Renal cortex interstitium (tissue), 11 donors: Measurements from ENCODE around the gene CCDC106. TPM values are rescaled to one million over a fixed set of nuclear protein-coding genes. Genes with fewer than 3 reads are reported as not detected.

Source experiments
- DNase-seq, 11 donors: peaks; one replicate each; pipeline ENCODE4 v3.0.0-alpha.2; 2013; ENCODE audit warnings: low read depth in 9 of 11, low spot score in 4 of 11; ENCODE audit errors: extremely low read depth in 1 of 11
- polyA plus RNA-seq, 3 donors: library from polyadenylated mRNA; unstranded; fragments of 120-200 nt; gene quantifications; one replicate each; pipeline ENCODE4 v1.2.1, GENCODE V29; 2013; ENCODE audit not compliant: insufficient read length in 3 of 3

Gene CCDC106
- polyA plus RNA-seq, 3 donors, result 17.5 to 27.4 (median 25.3) TPM

DNA sequence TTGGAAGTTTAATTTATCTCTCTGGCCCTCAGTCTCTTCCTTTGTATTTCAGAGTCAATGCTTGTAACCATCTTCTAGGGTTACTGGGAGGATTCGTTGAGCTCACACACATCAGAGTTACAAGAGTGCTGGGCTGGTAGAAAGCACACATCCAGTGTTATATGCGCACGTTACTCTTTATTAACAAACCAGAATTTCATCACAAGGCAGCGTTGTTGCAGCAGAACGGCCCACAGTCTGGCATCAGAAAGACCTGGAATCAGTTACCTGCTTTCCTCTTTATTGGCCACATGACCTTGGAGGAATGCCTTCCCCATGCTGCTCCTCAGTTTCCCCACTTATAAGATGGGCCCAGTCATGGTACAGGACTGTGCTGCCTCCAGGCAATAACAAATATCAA is 38.7 kb upstream of the CCDC106 start:
- no peak for DNase-seq

DNA sequence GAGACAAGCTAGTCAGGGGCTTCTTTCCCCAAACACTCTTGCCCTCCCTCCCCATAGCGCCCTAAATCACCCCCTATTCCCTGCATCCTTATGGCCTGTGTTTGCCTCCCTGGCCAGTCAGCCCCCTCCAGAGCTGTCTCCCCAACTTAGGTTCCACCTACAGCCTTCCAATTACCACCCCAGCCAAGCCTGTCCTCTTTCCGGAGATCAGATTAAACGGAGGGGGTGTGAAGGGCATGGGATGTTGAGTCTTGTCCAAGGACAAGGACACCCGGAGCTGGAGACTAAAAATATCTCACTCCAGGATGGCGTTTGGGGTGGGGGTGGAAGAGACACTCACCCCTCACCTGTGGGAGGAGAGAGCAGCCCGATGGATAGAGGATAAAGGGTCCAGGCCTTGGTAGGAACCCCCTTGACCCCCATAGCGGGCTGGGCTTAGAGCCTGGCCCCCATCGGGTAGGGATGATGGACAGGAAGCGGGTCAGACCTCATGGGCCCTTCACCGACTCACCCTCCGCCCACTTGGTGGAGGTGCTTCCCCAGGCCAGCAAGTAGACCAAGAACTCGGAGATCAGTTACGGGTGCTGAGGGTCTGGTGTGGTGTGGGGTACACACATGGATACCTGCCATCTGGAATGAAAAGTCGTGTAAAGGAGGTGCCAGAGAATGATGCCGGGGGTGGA is 36.6 kb upstream of the CCDC106 start:
- DNase-seq, result no peak

DNA sequence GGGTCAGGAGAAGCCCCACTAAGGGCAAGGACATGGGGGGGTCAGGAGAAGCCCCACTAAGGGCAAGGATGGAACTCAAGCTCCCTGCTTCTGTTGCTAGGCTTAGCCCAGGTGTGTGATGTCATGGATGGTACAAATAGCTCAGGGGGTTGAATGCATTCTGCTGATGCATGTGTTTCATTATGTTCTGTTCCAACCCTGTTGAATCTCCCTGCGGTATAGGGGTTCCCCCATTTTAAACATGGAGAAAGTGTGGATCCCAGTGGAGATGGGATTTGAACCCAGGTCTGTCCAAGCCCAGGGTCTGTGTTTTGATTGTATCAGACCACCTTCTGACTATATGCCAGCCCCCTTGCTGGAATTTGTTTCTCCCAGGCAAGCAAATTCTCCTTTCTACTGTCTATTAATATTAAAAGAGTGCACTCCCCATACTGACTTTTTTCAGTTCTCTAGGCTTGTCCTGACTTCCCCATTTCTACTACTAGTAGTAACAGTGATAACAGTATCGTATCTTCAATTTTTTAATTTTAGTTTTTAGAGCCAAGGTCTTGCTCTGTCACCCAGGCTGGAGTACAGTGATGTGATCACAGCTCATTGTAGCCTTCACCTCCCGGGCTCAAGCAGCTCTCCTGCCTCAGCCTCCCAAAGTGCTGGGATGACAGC is 35.9 kb upstream of the CCDC106 start:
- DNase-seq, result no peak

DNA sequence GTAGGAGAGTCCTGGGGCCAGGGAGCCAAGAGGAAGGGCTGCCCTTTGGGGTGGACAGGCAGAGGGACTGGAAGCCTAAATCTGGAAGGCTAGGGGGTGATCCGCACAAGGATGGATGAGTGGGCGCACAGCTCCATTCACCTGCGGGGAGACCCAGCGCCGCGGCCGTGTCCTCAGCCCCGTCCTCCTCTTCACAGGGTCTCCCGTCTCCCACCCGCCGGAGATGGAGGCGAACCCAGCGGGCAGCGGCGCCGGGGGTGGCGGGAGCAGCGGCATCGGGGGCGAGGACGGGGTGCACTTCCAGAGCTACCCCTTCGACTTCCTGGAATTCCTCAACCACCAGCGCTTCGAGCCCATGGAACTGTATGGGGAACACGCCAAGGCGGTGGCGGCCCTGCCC is 34.6 kb upstream of the CCDC106 start:
- DNase-seq, result no peak

DNA sequence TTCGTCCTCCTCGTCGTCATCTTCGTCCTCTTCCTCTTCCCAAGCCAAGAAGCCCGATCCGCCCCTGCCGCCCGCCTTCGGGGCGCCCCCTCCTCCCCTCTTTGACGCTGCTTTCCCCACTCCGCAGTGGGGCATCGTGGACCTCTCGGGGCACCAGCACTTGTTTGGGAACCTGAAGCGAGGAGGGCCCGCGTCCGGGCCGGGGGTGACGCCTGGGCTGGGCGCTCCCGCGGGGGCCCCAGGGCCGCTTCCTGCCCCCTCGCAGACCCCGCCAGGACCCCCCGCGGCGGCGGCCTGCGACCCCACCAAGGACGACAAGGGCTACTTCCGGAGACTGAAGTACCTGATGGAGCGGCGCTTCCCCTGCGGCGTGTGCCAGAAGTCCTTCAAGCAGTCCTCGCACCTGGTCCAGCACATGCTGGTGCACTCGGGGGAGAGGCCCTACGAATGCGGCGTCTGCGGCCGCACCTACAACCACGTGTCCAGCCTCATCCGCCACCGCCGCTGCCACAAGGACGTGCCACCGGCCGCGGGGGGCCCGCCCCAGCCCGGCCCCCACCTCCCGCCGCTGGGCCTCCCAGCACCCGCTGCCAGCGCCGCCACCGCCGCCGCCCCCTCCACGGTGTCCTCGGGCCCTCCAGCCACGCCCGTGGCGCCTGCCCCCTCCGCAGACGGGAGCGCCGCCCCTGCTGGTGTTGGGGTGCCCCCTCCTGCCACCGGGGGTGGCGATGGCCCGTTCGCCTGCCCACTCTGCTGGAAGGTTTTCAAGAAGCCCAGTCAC is 33.9 kb upstream of the CCDC106 start:
- no peak for DNase-seq

DNA sequence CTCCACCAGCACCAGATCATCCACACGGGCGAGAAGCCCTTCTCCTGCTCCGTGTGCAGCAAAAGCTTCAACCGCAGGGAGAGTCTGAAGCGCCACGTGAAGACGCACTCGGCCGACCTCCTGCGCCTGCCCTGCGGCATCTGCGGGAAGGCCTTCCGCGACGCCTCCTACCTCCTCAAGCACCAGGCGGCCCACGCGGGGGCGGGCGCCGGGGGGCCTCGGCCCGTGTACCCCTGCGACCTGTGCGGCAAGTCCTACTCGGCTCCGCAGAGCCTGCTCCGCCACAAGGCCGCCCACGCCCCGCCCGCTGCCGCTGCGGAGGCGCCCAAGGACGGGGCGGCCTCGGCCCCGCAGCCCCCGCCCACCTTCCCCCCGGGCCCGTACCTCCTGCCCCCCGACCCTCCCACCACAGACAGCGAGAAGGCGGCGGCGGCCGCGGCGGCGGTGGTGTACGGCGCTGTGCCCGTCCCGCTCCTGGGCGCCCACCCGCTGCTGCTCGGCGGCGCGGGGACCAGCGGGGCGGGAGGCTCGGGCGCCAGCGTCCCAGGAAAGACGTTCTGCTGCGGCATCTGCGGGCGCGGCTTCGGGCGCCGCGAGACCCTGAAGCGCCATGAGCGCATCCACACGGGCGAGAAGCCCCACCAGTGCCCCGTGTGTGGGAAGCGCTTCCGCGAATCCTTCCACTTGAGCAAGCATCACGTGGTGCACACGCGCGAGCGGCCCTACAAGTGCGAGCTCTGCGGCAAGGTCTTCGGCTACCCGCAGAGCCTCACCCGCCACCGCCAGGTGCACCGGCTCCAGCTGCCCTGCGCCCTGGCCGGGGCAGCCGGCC is 33.1 kb upstream of the CCDC106 start:
- no peak for DNase-seq

DNA sequence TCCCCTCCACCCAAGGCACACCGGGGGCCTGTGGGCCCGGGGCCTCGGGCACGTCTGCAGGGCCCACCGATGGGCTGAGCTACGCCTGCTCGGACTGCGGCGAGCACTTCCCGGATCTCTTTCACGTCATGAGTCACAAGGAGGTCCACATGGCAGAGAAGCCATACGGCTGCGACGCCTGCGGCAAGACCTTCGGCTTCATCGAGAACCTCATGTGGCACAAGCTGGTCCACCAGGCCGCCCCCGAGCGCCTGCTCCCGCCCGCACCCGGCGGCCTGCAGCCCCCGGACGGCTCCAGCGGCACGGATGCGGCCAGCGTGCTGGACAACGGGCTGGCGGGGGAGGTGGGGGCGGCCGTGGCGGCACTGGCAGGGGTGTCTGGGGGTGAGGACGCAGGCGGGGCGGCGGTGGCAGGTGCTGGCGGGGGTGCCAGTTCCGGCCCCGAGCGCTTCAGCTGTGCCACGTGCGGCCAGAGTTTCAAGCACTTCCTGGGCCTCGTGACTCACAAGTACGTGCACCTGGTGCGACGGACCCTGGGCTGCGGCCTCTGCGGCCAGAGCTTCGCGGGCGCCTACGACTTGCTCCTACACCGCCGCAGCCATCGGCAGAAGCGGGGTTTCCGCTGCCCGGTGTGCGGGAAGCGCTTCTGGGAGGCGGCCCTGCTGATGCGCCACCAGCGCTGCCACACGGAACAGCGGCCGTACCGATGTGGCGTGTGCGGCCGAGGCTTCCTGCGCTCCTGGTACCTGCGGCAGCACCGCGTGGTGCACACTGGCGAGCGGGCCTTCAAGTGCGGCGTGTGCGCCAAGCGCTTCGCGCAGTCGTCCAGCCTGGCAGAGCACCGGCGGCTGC is 32.2 kb upstream of the CCDC106 start:
- no peak for DNase-seq

DNA sequence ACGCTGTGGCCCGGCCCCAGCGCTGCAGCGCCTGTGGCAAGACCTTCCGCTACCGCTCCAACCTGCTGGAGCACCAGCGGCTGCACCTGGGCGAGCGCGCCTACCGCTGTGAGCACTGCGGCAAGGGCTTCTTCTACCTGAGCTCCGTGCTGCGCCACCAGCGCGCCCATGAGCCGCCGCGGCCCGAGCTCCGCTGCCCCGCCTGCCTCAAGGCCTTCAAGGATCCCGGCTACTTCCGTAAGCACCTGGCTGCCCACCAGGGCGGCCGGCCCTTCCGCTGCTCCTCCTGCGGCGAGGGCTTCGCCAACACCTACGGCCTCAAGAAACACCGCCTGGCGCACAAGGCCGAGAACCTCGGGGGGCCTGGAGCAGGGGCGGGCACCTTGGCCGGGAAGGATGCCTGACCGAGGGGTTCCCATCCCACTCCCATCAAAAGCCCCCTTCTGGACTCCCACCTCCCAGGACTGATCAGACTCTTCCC is 31.6 kb upstream of the CCDC106 start:
- no peak for DNase-seq

DNA sequence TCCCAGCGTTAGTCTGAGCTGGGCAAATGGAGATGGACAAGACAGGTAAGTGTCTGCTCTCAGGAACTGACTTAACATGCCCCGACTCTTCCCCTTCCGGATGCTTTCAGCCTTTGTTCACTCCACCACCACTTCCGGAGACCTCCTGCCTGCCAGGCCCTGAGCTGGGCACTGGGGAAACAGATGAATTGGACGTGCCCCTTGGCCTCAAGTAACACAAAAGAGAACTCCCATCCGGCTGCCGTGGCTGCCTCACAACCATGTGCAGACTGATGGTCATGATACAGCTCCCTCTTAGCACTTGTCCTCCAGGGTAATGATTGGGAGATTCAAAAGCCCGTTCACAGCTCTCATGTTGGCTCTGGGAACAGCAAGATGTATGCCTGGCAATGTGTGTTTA is 30.6 kb upstream of the CCDC106 start:
- no peak for DNase-seq

DNA sequence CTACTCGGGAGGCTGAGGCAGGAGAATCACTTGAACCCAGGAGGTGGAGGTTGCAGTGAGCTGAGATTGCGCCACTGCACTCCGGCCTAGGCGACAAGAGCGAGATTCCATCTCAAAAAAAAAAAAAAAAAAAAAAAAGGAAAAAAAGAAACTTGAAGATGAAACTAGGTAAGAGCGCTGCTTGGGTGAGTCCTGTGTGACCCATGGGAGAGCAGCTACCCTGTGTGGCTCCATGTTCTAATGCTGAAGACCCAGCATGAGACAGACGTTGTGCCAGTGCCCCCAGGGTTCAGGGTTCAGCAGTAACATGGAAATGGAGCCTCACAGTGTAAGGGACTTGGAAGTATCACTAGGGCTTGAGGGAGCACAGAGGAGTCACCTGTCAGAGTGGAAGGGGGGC is 29.6 kb upstream of the CCDC106 start:
- DNase-seq, result no peak

DNA sequence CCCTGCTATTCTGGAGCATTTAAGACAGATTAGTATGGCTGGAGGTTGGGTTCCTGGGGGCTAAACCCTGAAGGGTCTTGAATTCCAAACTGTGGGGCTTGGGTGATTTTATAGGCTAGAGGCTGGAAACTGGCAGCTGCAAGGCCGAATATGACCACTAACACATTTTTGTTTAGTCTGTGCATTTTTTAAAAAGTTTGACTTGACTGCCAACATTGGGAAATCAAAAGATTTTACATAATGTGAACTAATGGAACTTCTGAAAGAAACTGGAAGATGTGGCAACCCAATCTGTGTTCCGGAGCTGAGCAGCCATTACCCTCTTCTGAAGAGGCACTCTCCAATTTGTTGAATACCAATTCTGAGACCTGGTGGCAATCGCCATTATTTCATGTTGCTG is 28.7 kb upstream of the CCDC106 start:
- DNase-seq, result no peak

DNA sequence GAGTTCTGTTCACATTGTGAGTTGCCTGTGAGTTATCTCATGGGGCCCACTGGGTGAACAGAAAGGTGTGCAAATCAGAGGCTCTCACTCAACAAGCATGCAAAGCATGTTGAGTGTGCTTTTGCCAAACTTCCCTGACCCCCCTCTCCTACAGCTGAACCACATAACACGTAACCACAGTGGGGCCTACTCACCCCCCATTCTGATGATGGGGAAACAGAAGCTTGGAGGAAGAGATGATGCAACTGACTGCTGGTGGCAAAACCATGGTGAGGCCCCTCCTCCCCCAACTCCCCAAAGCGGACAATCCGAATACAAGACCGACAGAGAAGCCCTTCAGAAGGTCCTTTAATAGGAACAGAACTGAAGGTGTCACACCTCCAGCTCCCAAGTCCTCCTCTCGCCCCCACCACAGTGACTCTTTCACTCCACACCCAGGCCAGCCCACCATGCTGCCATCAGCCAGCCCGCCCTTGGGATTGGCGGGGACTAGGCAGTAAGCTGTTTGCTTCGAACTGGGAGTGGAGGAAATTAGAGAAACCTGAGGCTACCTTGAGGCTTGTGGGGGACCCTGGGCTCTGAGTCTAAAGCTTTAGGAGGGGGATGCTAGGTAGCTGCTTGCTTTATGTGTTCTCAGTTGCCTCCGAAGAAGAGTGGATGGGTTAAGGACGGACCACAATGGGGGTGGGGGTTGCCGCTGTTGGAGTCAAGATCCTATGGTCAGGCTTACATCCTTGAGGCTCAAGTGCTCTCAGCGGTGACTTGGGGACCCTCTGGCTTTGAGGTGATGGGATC is 27.4 kb upstream of the CCDC106 start:
- DNase-seq, result no peak

DNA sequence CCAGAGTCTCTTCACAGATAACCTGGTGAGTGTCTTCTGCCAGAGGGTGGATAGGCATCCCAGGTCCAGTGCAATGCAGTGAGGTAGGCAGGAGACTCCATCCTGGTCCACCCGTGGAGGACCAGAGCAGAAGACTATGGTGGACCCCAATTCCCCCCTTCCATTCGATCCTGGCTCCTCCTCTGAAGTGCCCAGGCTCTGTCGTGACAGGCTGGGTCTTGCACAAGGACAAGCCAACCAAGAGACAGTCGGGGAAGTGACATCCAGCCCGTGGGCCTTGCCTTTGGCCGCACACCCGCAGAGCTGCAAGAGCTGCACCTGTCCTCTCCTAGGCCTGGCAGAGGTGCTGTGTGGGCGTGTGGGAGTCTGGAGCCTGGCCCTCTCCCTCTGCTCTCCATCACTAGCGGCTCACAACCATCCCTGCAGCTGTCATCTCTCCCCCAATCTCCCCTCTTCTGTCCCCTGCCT is 26.8 kb upstream of the CCDC106 start:
- DNase-seq, result no peak

DNA sequence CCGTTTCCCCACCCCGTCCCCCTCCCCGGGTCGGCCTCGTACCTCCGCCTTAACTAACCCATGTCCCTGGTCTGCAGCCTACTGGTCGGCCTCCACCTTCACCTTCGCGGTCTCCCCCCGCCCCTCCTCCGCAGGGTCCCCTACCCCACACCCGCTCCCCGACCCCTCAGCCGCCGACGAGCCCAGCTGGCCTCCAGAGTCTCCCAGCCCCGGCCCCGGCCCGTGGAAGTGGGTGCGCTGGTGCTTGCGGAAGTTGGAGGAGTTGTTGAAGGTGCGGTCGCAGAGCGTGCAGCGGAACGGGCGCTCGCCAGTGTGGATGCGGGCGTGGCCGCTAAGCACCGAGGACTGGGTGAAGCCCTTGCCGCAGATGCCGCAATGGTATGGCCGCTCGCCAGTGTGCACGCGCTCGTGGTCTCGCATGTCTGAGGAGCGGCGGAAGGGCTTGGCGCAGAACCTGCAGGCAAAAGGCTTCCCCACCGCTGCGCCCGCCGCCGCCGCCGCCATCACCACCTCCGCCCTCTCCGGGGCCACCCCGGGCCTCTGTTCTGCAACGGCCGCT is 26.3 kb upstream of the CCDC106 start:
- DNase-seq, result no peak

DNA sequence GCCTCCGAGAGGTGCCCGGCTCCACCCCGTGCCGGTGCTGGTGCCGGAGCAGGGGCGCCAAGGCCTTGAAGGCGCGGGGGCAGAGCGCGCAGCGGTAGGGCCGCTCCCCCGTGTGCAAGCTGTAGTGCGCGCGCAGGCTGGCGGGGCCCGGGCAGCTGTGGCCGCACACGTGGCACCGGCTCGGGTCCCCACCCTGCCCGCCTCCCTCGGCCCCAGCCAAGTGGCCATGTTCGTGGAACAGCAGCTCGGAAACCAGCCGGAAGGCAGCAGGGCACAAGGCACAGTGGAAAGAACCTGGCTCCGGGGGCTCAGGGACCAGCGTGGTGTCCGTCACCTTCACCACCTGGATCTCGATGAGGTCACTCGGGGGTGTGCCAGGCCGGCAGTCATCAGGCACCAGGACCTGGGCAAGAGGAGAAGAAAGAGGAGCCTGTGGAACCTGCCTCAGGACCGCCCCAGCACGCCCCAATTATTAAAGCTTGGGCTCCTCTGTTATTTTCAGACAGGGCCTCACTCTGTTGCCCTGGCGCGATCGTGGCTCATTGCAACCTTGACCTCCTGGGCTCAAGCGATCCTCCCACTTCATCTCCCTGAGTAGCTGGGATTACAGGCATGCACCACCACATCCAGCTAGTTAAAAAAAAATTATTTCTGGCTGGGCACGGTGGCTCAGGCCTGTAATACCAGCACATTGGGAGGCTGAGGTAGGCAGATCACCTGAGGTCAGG is 25.6 kb upstream of the CCDC106 start:
- no peak for DNase-seq

DNA sequence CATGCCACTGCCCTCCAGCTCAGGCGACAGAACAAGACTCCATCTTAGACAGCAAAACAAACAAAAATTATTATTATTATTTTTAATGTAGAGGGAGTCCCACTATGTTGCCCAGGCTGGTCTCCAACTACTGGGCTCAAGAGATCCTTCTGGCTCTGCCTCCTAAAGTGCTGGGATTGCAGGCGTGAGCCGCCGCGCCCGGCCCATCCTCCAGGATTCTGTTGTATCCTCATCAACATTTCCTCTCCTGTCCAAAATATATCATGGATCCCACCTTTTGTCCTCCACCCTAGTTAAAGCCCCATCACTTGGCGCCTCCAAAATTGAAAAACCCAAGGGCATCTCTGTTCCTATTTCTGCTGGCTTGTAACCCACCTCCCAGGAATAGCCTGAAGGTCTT is 24.9 kb upstream of the CCDC106 start:
- DNase-seq, result no peak

DNA sequence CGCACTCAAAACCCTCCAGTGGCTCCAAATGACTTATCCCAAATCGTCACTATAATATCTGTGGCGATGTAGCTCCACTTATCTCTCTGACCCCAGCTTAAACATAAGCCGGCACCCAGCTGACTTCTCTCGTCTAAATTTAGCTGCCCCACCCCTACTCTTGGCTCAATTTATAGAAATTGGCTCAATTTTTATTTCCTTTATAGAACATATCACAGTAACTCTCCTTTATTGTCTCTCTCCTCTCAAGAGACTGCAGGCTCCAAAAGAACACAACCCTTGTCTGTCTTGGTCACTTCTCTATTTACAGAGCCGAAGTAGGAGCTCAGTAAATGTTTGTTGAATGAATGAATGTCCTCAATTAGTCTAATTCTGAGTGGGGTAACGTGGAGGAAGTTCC is 24.5 kb upstream of the CCDC106 start:
- no peak for DNase-seq
